Epithelial cell of alveolus of lung (primary cell): ENCODE data around the gene KLK11. TPM values are rescaled to one million over a fixed set of nuclear protein-coding genes. Genes with fewer than 3 reads are reported as not detected.

Experiments
- total RNA-seq: library from RNA; depleted of rRNA; stranded (reverse); fragments of >200 nt; gene quantifications from 2 replicates; pipeline ENCODE4 v1.2.1, GENCODE V29; 2015

The KLK11 gene, protein sequence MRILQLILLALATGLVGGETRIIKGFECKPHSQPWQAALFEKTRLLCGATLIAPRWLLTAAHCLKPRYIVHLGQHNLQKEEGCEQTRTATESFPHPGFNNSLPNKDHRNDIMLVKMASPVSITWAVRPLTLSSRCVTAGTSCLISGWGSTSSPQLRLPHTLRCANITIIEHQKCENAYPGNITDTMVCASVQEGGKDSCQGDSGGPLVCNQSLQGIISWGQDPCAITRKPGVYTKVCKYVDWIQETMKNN
- not detected in 2 replicates for total RNA-seq

DNA sequence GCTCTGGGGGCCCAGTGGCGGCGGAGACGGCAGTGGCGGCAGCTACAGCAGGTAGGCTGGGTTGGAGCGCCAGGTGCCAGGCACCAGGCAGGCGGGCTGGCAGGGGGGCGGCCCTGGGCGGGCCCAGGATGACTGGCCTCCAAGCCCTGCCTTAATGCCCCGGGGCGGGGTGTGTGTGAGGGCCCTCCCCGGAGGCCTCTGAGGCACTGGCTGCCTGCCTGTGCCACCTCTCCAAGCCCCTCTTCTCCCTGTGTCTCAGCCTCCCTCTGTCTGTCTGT lies at the start of gene KLK11:
Gene KLK11 (minus strand): TSS at position 63 of the 278 bp plus-strand sequence. CDS start 985 bp downstream, outside the sequence.

DNA sequence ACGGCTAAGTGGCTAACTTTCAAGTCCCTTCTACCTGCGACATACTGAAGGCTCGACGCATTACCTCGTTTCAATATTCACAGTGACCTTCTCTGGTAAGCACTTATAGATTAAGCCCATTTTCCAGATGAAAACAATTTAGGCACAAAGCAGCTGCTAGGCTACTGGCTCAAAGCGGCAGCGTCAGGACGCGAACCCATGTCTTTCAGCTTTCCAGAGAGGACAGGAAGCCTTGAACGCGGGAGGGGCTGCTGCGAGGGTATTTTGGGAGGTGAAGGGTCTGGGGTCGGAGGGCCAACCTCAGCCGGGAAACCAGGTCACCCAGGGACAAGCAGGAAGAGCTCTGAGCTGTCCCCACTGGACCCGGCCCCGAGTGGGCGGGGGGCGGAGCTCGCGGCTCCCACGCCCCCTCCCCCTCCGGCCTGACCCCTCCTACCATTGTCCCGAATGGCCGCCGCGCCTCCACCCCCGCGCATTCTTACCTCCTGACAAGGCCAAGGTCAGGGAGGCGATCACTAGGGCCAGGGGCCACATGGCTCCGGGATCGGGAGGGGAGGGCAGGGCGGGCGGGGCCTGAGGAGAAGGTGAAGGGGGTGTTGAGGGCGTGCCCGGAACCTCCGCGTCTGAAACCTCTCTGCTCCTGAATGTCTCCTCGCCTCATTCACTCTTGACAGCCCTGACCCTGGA lies 38.3 kb upstream of the KLK11 start, which contains the start of gene KLK13:
Gene KLK13 (minus strand): TSS at position 559 of the 687 bp plus-strand sequence. CDS start 25 bp downstream, at position 534.

DNA sequence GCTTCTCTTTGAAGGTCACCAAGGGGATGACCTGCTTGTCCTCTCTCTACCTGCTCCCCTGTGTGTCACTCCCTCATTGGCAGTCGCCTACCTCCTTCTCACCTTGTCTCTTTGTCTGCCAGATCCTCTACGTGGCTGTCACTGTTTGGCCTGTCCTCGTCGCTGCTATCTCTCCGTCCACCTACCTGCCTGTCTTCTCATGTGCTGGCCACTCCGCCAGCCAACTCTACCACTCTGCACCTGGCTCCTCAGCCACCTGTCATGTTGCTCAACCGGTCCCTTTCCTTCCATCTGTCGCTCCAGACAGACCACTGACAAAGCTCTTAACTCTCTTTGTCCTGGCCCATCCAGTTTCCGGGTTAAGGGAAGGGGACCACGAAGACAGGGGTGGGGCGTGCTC lies 8.3 kb upstream of the KLK11 start, which contains the start of gene KLK12:
Gene KLK12 (minus strand): TSS at position 299 of the 400 bp plus-strand sequence. CDS start 381 bp downstream, outside the sequence.

DNA sequence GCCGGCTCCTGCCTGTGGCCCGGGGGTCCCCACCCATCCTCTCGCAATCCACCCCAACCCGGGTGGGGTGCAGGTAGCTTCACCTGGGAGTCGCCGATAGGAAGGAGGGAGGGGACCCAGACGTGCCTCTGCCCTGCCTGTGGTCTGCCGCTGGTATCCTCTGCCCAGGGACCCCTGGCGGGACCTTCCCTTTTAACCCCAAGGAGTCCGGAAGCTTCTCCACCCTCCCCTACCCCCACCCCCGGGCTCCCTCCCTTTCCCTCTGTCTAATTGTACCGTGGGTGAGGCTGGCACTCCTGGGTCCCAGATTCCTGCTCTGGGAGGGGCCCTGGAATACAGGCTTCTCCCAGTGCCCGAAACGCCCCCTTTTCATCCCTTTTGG lies 6.9 kb downstream of the KLK11 start, which contains the start of gene KLK10:
Gene KLK10 (minus strand): TSS at position 166 of the 382 bp plus-strand sequence. CDS start 579 bp downstream, outside the sequence.

GRCh38 chr19:51001515-51001914 lies 24.9 kb downstream of the KLK11 start, which contains the start of gene KLK8:
Gene KLK8 (minus strand): TSS chr19:51001604. CDS start chr19:51001167, 437 bp downstream.

GRCh38 chr19:50983625-50984292 lies 42.7 kb downstream of the KLK11 start, which contains the start of gene KLK7:
Gene KLK7 (minus strand): TSS chr19:50983917. CDS start chr19:50982399, 1,518 bp downstream.

Other genes starting within 250 kb of the KLK11 start
- not detected in 2 replicates for gene ACP4, start 236.2 kb downstream of the KLK11 start, total RNA-seq
- gene KLK1, start 202.8 kb downstream of the KLK11 start, total RNA-seq = not detected in 2 replicates
- gene KLK15, start 193.0 kb downstream of the KLK11 start, total RNA-seq = not detected in 2 replicates
- gene KLK3, start 171.7 kb downstream of the KLK11 start, total RNA-seq = not detected in 2 replicates
- not detected in 2 replicates for gene KLK2, start 153.2 kb downstream of the KLK11 start, total RNA-seq
- not detected in 2 replicates for gene KLK4, start 115.2 kb downstream of the KLK11 start, total RNA-seq
- gene KLK5, start 73.6 kb downstream of the KLK11 start, total RNA-seq = not detected in 2 replicates
- not detected in 2 replicates for gene KLK6, start 57.0 kb downstream of the KLK11 start, total RNA-seq
- gene KLK7, start 42.7 kb downstream of the KLK11 start, total RNA-seq = not detected in 2 replicates
- not detected in 2 replicates for gene KLK8, start 25.0 kb downstream of the KLK11 start, total RNA-seq
- gene KLK10, start 6.9 kb downstream of the KLK11 start, total RNA-seq = not detected in 2 replicates
- gene KLK12, start 8.4 kb upstream of the KLK11 start, total RNA-seq = not detected in 2 replicates
- not detected in 2 replicates for gene KLK13, start 38.5 kb upstream of the KLK11 start, total RNA-seq
- not detected in 2 replicates for gene KLK14, start 56.3 kb upstream of the KLK11 start, total RNA-seq
- gene CTU1, start 81.8 kb upstream of the KLK11 start, total RNA-seq = 11.0 and 19.1 TPM in 2 replicates
- not detected in 2 replicates for gene SIGLEC9, start 98.3 kb upstream of the KLK11 start, total RNA-seq
- not detected in 2 replicates for gene SIGLEC7, start 115.7 kb upstream of the KLK11 start, total RNA-seq
- not detected in 2 replicates for gene CD33, start 198.5 kb upstream of the KLK11 start, total RNA-seq
- not detected in 2 replicates for gene SIGLECL1, start 224.5 kb upstream of the KLK11 start, total RNA-seq